Hippocampal formation (tissue), 2 donors: ENCODE data around the gene ZNF540.
"Not testable (repeated sequence)": the region's sequence is repeated elsewhere in the genome, so short reads cannot be mapped to it uniquely, and the experiment has no call there.

ENCODE experiments used
- DNase-seq, 2 donors: peaks; one replicate each; lab custom pipeline; 2025; lab: John Stamatoyannopoulos, UW

The ZNF540 gene

GRCh38 chr19:37594304-37594981 lies at the start of gene ZNF540, which contains the start of gene ZNF571:
ZNF540 (plus strand) TSS chr19:37594876; CDS start chr19:37598448, 3,572 bp downstream.
ZNF571 (minus strand) TSS chr19:37594792; CDS start chr19:37586676, 8,116 bp downstream.
- DNase-seq, result peak; percentile 87 to 92

DNA sequence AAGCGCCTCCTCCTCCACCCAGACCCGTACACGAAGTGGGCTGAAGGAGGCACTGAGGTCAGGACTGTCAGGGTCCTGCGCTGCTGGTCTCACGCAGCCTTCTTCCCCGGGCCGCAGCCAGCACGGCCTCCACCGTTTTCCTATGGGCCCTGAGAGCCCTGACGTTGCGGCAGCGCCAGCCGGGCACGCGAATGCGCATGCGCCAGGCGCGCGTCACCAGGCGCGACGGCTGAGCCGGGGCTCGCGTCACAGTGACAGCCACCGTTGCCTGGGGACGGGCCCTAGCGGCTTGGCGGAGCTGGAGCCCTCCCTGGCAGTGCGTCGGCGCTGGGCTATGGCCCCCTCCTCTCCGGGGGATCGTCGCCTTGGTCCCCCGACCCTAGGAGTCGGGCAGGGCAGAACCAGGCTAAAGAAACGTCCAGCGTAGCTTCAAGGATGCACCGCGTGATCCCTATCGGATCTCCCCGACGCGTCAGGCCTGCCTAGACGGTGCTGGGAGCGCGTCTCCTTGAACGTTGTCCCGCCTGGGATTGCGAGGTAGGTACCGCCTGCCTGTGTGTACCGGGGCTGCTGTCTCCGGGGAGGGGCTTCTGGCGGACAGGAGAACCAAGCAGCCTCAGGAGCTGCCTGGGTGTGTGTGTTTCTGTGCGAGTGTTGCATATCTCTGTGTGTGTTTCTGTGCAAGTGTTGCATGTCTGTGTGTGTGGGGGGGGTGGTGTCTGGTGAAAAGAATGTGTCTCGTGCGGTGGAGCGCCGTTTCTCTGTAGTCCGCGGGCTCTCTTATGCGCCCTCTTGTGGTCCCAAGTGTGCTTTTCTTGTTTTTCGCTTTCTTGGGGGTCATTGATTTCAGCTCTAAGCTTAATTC lies 43.3 kb upstream of the ZNF540 start:
- DNase-seq, result no peak

DNA sequence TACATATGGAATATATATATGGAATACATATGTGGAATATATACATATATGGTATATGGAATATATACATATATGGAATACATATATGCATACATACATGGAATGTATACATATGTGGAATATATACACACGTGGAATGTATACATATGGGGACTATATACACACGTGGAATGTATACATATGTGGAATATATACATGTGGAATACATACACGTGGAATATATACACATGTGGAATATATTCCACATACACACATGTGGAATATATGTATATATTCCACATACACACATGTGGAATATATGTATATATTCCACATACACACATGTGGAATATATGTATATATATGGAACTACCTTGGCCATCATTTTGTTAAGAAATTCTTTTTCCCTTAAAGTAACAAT lies 31.2 kb upstream of the ZNF540 start:
- no peak for DNase-seq

- DNase-seq, result no peak
Measured at GRCh38 chr19:37564624-37565369, 29.9 kb upstream of the ZNF540 start.

GRCh38 chr19:37565370-37565669 lies 29.4 kb upstream of the ZNF540 start:
- no peak for DNase-seq

DNA sequence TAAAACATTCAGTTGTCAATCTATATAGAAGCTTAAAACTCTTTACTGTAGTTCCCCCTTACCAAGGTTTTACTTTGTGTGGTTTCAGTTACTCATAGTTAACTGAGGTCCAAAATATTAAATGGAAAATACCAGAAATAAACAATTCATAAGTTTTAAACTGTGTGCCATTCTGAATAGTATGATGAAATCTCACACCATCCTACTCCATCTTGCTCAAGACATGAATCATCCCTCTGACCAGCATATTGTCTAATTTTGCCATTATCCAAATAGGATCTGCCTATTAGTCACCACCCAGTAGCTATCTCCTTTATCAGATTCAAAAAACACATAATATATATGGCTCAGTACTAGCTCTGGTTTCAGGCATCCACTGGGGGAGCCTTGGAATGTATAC lies 22.5 kb upstream of the ZNF540 start:
- no peak for DNase-seq

DNA sequence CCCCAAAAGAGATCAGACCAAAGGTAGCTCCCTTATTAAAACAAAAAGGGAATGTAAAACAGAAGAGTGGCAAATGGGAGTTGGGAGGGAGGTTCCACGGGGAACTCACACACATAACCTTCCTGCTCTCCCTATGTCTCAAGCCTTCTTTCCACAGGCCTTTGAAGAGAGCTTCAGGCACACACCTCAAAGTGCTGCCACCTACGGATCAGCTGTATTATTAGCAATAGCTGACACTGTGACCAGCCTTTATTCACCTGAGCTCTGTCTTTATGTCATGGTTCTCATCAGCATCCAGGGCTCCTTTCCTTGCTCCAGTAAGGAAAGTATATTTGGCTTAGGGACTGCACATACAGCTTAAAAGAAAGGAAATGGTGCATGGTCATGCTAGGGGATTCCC lies 11.3 kb upstream of the ZNF540 start:
- DNase-seq, result no peak

- no peak for DNase-seq
Measured at GRCh38 chr19:37593996-37594303, 726 bp upstream of the ZNF540 start.

- peak in 1 of 2 donors; percentile 70 for DNase-seq
Measured at GRCh38 chr19:37594982-37595382, 306 bp downstream of the ZNF540 start.

- DNase-seq, result no peak
Measured at GRCh38 chr19:37635076-37636056, 40.7 kb downstream of the ZNF540 start.

DNA sequence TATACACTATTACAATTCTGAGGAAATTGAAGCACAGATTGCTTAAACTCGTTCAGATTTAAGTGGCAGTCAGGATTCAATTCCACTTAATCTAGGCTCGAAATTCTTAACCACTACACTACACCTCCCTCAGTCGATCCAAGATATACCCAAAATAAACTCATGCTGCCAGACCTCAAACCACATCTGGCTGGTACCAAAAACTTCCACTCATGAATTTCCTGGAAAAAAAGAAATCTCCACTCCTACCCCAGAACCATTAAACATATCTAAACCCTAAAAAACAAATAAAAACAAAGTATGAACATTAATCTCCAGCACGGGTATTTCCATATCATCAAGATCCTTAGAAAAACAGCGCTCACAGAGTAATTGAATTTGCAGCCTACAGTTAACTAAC lies 59.4 kb downstream of the ZNF540 start:
- no peak for DNase-seq

GRCh38 chr19:37654629-37655300 lies 60.1 kb downstream of the ZNF540 start:
- DNase-seq, result peak; percentile 43 to 48

DNA sequence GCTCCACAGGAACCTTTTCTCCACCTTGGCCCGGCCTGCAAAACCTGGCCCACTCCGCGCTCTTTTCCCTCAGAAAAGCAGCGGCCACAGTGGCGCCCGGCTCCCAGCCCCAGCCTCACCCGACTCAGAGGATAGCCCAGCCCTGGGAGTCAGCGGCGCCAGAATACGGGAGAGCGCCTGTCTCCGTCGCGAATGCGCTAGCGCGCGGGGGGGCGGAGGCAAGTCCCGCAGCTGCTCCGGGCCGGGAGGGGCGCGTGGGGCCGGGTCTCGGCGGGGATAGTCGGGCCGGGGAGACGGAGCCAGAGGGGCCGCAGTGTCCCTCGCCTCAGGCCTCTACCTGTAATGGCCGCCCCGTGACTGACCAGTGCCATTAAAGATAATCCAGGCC lies 60.6 kb downstream of the ZNF540 start, which contains the start of gene ZFP30:
ZFP30 (minus strand) TSS at position 165 of the 388 bp plus-strand sequence. CDS start 7,643 bp downstream, outside the sequence.
- peak; percentile 84 to 90 for DNase-seq

DNA sequence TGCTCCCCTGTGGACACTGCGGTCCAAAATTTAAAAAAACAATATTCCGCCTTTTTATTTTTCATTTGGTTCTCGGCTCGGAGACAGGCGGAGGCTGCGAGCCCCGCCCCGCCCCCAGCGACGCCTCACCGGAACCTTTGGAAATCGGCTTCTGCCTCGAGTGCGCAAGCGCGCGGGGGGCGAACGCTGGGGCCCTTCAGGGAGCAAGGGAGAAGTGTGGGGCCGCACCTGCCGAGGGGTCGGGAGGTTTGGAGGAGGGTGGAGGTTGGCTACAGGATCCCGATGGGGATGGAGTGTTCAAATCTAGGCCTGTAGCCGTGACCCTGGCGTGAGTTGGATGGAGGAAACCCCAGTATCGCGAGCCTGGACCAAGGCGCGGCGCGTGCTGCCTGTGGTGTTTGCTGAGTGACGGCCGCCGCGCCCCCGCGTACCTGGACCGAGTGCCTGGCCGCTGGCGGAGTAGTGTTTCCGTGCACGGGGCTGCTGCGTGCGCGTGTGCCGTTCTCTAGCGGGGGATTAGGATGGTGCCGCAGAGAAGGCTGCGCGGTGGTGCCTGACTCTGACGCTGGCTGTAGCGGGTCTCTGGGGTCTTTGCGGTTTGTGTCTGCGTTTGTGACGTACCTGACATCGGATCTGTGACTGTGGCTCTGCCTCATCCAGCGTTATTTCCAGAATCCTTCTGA lies 61.2 kb downstream of the ZNF540 start:
- DNase-seq, result peak; percentile 82 to 87

DNA sequence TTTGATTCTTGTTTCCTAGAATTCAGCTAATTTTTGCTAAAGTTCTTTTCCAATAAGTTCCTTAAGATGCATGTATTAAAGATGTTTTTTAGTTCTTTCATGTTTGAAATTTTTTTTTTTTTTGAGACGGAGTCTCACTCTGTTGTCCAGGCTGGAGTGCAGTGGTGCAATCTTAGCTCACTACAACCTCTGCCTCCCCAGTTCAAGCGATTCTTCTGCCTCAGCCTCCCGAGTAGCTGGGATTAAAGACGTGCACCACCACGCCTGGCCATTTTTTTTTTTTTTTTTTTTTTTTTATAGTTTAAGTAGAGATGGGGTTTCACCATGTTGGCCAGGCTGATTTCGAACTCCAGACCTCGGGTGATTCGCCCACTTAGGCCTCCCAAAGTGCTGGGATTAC lies 62.5 kb downstream of the ZNF540 start:
- DNase-seq, result not testable (repeated sequence)
